C4-2B (cell line): Measurements from ENCODE around the gene AQP6.

Source experiments
- ZFX ChIP-seq: fragments of 450-650 bp; IDR thresholded peaks from 2 replicates; pipeline ENCODE4 v1.6.1; 2017
- TF ChIP-seq, protein P1 (sequence below): fragments of 450-650 bp; conservative IDR thresholded peaks from 2 replicates; pipeline ENCODE4 v1.5.1; 2017; ENCODE audit warnings: mild to moderate bottlenecking

DNA sequence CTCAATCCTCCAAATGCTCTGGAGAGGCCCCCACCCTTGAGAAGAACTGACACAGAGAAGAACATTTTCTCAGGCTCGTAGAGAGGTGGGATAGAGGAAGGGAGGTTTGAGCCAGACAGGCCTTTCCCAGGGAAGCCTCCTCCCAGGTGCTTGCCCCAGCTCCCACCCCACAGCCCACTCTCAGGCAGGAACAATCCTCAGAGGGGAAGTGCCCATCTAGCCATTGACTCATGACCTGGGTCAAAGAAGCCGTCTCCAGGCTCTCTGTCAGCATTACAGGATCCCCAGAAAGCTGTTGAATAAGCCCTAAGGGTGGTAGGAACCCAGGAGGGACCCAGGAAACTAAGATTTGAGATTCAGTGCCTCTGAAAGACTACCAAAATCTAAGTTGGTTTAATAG lies 3.8 kb downstream of the AQP6 start:
- TF ChIP-seq ZFX = no peak
- TF ChIP-seq, protein P1, sequence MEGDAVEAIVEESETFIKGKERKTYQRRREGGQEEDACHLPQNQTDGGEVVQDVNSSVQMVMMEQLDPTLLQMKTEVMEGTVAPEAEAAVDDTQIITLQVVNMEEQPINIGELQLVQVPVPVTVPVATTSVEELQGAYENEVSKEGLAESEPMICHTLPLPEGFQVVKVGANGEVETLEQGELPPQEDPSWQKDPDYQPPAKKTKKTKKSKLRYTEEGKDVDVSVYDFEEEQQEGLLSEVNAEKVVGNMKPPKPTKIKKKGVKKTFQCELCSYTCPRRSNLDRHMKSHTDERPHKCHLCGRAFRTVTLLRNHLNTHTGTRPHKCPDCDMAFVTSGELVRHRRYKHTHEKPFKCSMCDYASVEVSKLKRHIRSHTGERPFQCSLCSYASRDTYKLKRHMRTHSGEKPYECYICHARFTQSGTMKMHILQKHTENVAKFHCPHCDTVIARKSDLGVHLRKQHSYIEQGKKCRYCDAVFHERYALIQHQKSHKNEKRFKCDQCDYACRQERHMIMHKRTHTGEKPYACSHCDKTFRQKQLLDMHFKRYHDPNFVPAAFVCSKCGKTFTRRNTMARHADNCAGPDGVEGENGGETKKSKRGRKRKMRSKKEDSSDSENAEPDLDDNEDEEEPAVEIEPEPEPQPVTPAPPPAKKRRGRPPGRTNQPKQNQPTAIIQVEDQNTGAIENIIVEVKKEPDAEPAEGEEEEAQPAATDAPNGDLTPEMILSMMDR = no peak
